HepG2 (cell line): ENCODE data around the gene HSDL1. TPM values are rescaled to one million over a fixed set of nuclear protein-coding genes. Genes with fewer than 3 reads are reported as not detected.

Experiments
- ATAC-seq: fragments of 200-7000 bp; cut with Tn5 transposase; 3 replicates; pipeline ENCODE4 v1.9.1; 2020; ENCODE audit warnings: mild to moderate bottlenecking, moderate library complexity
- BruUV-seq: library from RNA; stranded (reverse); fragments of 400-500 nt; replicated peaks from 2 replicates; lab custom pipeline; 2021; lab: Mats Ljungman, UMichigan
- CTCF ChIA-PET: fragments of 300-600 bp; formaldehyde crosslinking; extraction: SDS; loops from one replicate; lab custom pipeline; 2021; ENCODE audit warnings: low total read pairs, inconsistent platforms, low intra/inter-chr PET ratio; lab: Yijun Ruan, JAX
- POLR2A ChIA-PET: fragments of 350-600 bp; sonication (Branson Sonifier 250); formaldehyde crosslinking; loops from one replicate; lab custom pipeline; 2020; ENCODE audit warnings: antibody characterized with exemption, inconsistent platforms; lab: Yijun Ruan, JAX
- DNase-seq: peaks from one replicate; pipeline ENCODE4 v3.0.0-alpha.2; 2015; ENCODE audit warnings: low spot score
- FAIRE-seq: peaks from 3 replicates; lab custom pipeline; 2011; peaks lifted over from hg19 to GRCh38; lab: Jason Lieb, UNC
- H2AFZ ChIP-seq: one replicate; pipeline ENCODE4 v1.6.1; 2011; ENCODE audit warnings: low read length, inconsistent platforms
- H3K27ac ChIP-seq: fragments of 300-600 bp; 3 replicates; pipeline ENCODE4 v1.8.0; 2011; ENCODE audit warnings: mixed run types, mild to moderate bottlenecking, mixed read lengths, low read length, inconsistent platforms; ENCODE audit not compliant: insufficient read depth; ENCODE audit errors: extremely low read length
- H3K27me3 ChIP-seq, 2 experiments: fragments of 200-600 bp in 1 of 2; 2 replicates in 1 of 2; 3 replicates in 1 of 2; pipeline versions ENCODE4 v1.6.0 to v1.8.0; 2011; ENCODE audit warnings: low read length in 2 of 2, mild to moderate bottlenecking in 2 of 2, moderate library complexity in 2 of 2, inconsistent platforms in 1 of 2; ENCODE audit not compliant: insufficient read depth in 2 of 2, control insufficient read depth in 1 of 2
- H3K36me3 ChIP-seq, 2 experiments: fragments of 200-600 bp in 1 of 2; replicated peaks in 1 of 2; 2 replicates in 1 of 2; 3 replicates in 1 of 2; pipeline versions ENCODE4 v1.5.1 to v1.8.0; 2011; ENCODE audit warnings: low read length in 2 of 2, inconsistent platforms in 1 of 2; ENCODE audit not compliant: insufficient read depth in 2 of 2, control insufficient read depth in 1 of 2
- H3K4me1 ChIP-seq: 2 replicates; pipeline ENCODE4 v1.5.1; 2012; ENCODE audit warnings: low read length, inconsistent platforms; ENCODE audit not compliant: insufficient read depth
- H3K4me2 ChIP-seq: 2 replicates; pipeline ENCODE4 v1.6.0; 2011; ENCODE audit warnings: low read depth, low read length, inconsistent platforms
- H3K4me3 ChIP-seq, 3 experiments: fragments of 200-600 bp in 1 of 3; sonication (generic), shearing (Covaris generic) in 1 of 3; replicated peaks in 1 of 3; 2 replicates each; pipeline ENCODE4 v1.5.1; 2011 to 2016; ENCODE audit warnings: low read length in 3 of 3, inconsistent platforms in 2 of 3, low read depth in 2 of 3, mild to moderate bottlenecking in 2 of 3, control low read depth in 1 of 3, mixed read lengths in 1 of 3; ENCODE audit not compliant: insufficient read depth in 1 of 3
- H3K79me2 ChIP-seq: one replicate; pipeline ENCODE4 v1.6.1; 2011; ENCODE audit warnings: low read length, inconsistent platforms; ENCODE audit not compliant: insufficient read depth
- H3K9ac ChIP-seq: 2 replicates; pipeline ENCODE4 v1.6.0; 2011; ENCODE audit warnings: mild to moderate bottlenecking, low read depth, low read length, inconsistent platforms; ENCODE audit not compliant: insufficient read depth
- H3K9me3 ChIP-seq: 2 replicates; pipeline ENCODE4 v1.5.1; 2012; ENCODE audit warnings: mild to moderate bottlenecking, low read length
- H4K20me1 ChIP-seq: 2 replicates; pipeline ENCODE4 v1.6.0; 2011; ENCODE audit warnings: inconsistent platforms, mild to moderate bottlenecking, low read length, moderate library complexity; ENCODE audit not compliant: insufficient read depth
- HOXA3 ChIP-seq: sonication (generic); formaldehyde crosslinking; IDR thresholded peaks from 2 replicates; pipeline ENCODE4 v1.5.0; 2020; ENCODE audit warnings: missing genetic modification reagents
- MLXIP ChIP-seq: sonication (generic); formaldehyde crosslinking; IDR thresholded peaks from 2 replicates; pipeline ENCODE4 v1.9.0; 2021; ENCODE audit warnings: missing genetic modification reagents, borderline replicate concordance
- PHF20 ChIP-seq: sonication (generic); formaldehyde crosslinking; IDR thresholded peaks from 2 replicates; pipeline ENCODE4 v1.5.0; 2020; ENCODE audit warnings: mild to moderate bottlenecking, missing genetic modification reagents
- RCOR2 ChIP-seq: IDR thresholded peaks from 2 replicates; pipeline ENCODE4 v1.6.1; 2016; ENCODE audit warnings: missing biosample characterization, missing genetic modification reagents
- TEAD2 ChIP-seq: sonication (generic); formaldehyde crosslinking; IDR thresholded peaks from 2 replicates; pipeline ENCODE4 v1.9.0; 2021; ENCODE audit warnings: missing genetic modification reagents
- WIZ ChIP-seq: sonication (generic); formaldehyde crosslinking; IDR thresholded peaks from 2 replicates; pipeline ENCODE4 v1.5.1; 2020; ENCODE audit warnings: mild to moderate bottlenecking, missing genetic modification reagents
- ZBTB39 ChIP-seq: sonication (generic); formaldehyde crosslinking; IDR thresholded peaks from 2 replicates; pipeline ENCODE4 v1.5.0; 2020; ENCODE audit warnings: missing genetic modification reagents
- ZFP36L2 ChIP-seq: sonication (generic); formaldehyde crosslinking; IDR thresholded peaks from 2 replicates; pipeline ENCODE4 v1.4.0; 2020; ENCODE audit warnings: missing genetic modification reagents
- ZHX2 ChIP-seq, 2 experiments: sonication (generic) in 1 of 2; formaldehyde crosslinking in 1 of 2; IDR thresholded peaks; 2 replicates each; pipeline versions ENCODE4 v1.6.1 to v1.9.0; 2014 to 2022; ENCODE audit warnings: antibody characterized with exemption in 1 of 2, borderline replicate concordance in 1 of 2, inconsistent platforms in 1 of 2, low read depth in 1 of 2, missing genetic modification reagents in 1 of 2
- ZNF354B ChIP-seq: sonication (generic); formaldehyde crosslinking; IDR thresholded peaks from 2 replicates; pipeline ENCODE4 v1.8.0; 2022; ENCODE audit warnings: mild to moderate bottlenecking, missing genetic modification reagents
- ZNF589 ChIP-seq: sonication (generic); formaldehyde crosslinking; conservative IDR thresholded peaks from 2 replicates; pipeline ENCODE4 v1.8.0; 2022; ENCODE audit warnings: mild to moderate bottlenecking, moderate library complexity, missing genetic modification reagents
- WGBS: methylation state at CpG from one replicate; pipeline ENCODE4 v1.1.6; 2017; ENCODE audit warnings: low lambda C conversion rate; 5-methylcytosine and 5-hydroxymethylcytosine counted together
- in situ Hi-C: cut with HindIII; loops from 2 replicates; pipeline ENCODE4 v1.10.0; 2017; ENCODE audit warnings: low pct_unique_long_range_greater_than_20kb; ENCODE audit not compliant: extremely low pct_ligation_motif_present
- intact Hi-C: fragments of 100-400 bp; cut with micrococcal nuclease; formaldehyde crosslinking; loops from one replicate; pipeline ENCODE4 v1.10.0; 2022; ENCODE audit not compliant: unreplicated experiment
- polyA plus RNA-seq, 8 experiments: library from polyadenylated mRNA; depleted of rRNA in 3 of 8; stranded (reverse) in 7 of 8; unstranded in 1 of 8; fragments of >200 nt; fragmentation: Illumina TruSeq in 4 of 8; extraction: Trizol in 4 of 8; gene quantifications; 2 replicates each; pipeline versions ENCODE4 v1.2.1 to v1.2.3, GENCODE V29; 2011 to 2016; ENCODE audit warnings: low read depth in 4 of 8, missing spikeins in 1 of 8, mixed read lengths in 1 of 8; ENCODE audit not compliant: insufficient read depth in 1 of 8
- total RNA-seq, 5 experiments: library from RNA; depleted of rRNA; stranded (reverse); fragments of >200 nt; fragmentation: Illumina TruSeq; extraction: Trizol; gene quantifications; 2 replicates each; pipeline ENCODE4 v1.2.3, GENCODE V29; 2016; ENCODE audit warnings: low read depth in 1 of 5

The HSDL1 gene
- total and polyA plus RNA-seq, 2 of the 13 experiments (the other 11 are each of a cell fraction or from before 2014, with no cell fraction given), result 49.2 to 49.7 TPM

- TF ChIP-seq MLXIP (CRISPR knock-in tag) (no peak), PHF20 (no peak), TEAD2 (CRISPR knock-in tag) (no peak)
- TF ChIP-seq, all 625 proteins: peak for 0
These were observed 13.9 kb downstream of the HSDL1 start (continued) for GRCh38 chr16:84131117-84131516.

GRCh38 chr16:84124257-84125073 lies 20.5 kb downstream of the HSDL1 start:
- no peak for FAIRE-seq
- no peaks in the 10 kb centered on the region for H3K27me3 ChIP-seq
- no peak for DNase-seq
- H3K36me3 ChIP-seq, result peaks cover 15 to 42% of the 10 kb centered on the region in 2 experiments
- whole genome bisulfite sequencing, result 95% methylated on average over 7 of the region's 7 CpGs
- no peaks in the 10 kb centered on the region for H3K9me3 ChIP-seq
- intact Hi-C loops (no loop called here), in situ Hi-C loops (no loop called here)
- H3K4me2 ChIP-seq, result no peak overlapping the region
- no peak for ATAC-seq
- no peak overlapping the region for H3K9ac ChIP-seq
- no peaks in the 10 kb centered on the region for H4K20me1 ChIP-seq
- ChIA-PET CTCF (no interaction called here), POLR2A (no interaction called here)
- no TSS peak for BruUV-seq
- H2AFZ ChIP-seq, result no peak overlapping the region
- no peaks in the 10 kb centered on the region for H3K79me2 ChIP-seq
- H3K27ac ChIP-seq, result no peak overlapping the region
- H3K4me3 ChIP-seq, result no peak overlapping the region
- no peaks in the 10 kb centered on the region for H3K4me1 ChIP-seq
- no peak for TF ChIP-seq HOXA3 (CRISPR knock-in tag)
- TF ChIP-seq ZNF354B, result no peak
- no peak for TF ChIP-seq ZHX2 (IDR thresholded peaks at IDR 0.05; ENCODE audit: low read depth)
- no peak for TF ChIP-seq ZHX2 (CRISPR knock-in tag; IDR thresholded peaks at IDR 0.05; ENCODE audit: borderline replicate concordance)
- TF ChIP-seq ZNF589 (CRISPR knock-in tag), result no peak
- no peak for TF ChIP-seq RCOR2 (CRISPR knock-in tag)
- no peak for TF ChIP-seq ZFP36L2 (CRISPR knock-in tag)
- TF ChIP-seq WIZ (CRISPR knock-in tag), result no peak
- no peak for TF ChIP-seq ZBTB39 (CRISPR knock-in tag)
